HEK293T (cell line): Measurements from ENCODE around the gene CPO.

Experiments
- ARNT ChIP-seq: fragments of 450-650 bp; IDR thresholded peaks from 2 replicates; pipeline ENCODE4 v1.6.1; 2017; ENCODE audit warnings: mild to moderate bottlenecking
- BHLHE40 ChIP-seq: fragments of 450-650 bp; IDR thresholded peaks from 2 replicates; pipeline ENCODE4 v1.6.1; 2016; ENCODE audit warnings: mild to moderate bottlenecking, moderate library complexity, borderline replicate concordance
- PKNOX1 ChIP-seq: fragments of 450-650 bp; IDR thresholded peaks from 2 replicates; pipeline ENCODE4 v1.6.1; 2016
- SP1 ChIP-seq: fragments of 450-650 bp; IDR thresholded peaks from 2 replicates; pipeline ENCODE4 v1.6.1; 2017

GRCh38 chr2:207014424-207014823 lies 75.1 kb downstream of the CPO start:
- TF ChIP-seq PKNOX1 (no peak), BHLHE40 (no peak), SP1 (no peak), ARNT (no peak)
